ENCODE data around the gene PKN3. TPM values are rescaled to one million over a fixed set of nuclear protein-coding genes. Genes with fewer than 3 reads are reported as not detected.

The PKN3 gene
- polyA plus RNA-seq, 1 donor (not counting 4 experiments of a cell fraction or from before 2014, with no cell fraction given): 1.3 TPM

DNA sequence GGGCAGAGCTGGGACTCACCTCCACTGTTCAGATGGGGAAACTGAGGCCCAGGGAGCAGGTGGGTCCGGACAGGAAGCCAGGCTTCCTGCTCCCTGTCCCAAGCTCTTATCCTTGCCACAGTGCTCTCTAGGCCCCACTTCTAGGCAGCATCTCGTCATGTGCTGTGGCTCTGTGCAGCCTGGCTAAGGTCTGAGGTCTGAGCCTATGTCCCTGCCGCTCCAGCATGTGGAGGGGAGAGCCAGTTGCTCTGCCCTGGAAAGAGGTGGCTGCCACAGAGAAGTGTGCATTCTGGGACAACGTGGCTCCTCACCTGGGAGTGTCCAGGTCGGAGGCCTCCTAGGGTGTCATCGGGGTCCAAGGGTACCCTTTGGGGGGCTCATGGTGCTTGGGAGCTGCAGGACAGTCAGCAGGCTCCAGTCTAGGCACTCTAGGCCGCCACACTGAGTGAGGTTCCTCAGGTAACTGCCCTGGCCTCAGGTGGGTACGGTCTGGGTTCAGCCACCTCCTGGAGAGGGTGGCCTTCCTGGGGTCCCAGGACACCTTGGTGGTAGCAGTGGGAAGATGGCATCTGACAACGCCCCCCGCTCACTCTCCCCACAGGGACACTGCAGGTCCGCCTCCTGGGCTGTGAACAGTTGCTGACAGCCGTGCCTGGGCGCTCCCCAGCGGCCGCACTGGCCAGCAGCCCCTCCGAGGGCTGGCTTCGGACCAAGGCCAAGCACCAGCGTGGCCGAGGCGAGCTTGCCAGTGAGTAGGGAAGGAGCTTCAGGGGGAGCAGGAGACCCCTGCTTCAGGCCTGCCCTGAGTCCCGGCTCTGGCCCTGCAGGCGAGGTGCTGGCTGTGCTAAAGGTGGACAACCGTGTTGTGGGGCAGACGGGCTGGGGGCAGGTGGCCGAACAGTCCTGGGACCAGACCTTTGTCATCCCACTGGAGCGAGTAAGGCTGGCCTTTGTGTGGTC is 10.4 kb downstream of the PKN3 start:
- no peak for DNase-seq (ENCODE audit: low read depth, low spot score)
- dilution Hi-C loops (cut with MboI; ENCODE audit: extremely low pct_ligation_motif_present, low sequenced_read_pairs): no loop called here
- Histone ChIP-seq H3K27ac (ENCODE audit: control insufficient read depth, insufficient read depth, low read length) (no peak overlapping the region), H3K4me1 (ENCODE audit: control insufficient read depth, extremely low read depth, insufficient read depth, low read length) (no peaks in the 10 kb centered on the region), H3K9ac (ENCODE audit: control insufficient read depth, extremely low read depth, insufficient read depth, low read length) (no peak overlapping the region), H3K9me1 (ENCODE audit: control insufficient read depth, extremely low read depth, insufficient read depth, low read length) (no peaks in the 10 kb centered on the region), H2AFZ (ENCODE audit: control insufficient read depth, low read length) (no peak overlapping the region), H3K27me3 (ENCODE audit: control insufficient read depth, extremely low read depth, insufficient read depth, low read length) (no peaks in the 10 kb centered on the region), H3K4me2 (ENCODE audit: control insufficient read depth, extremely low read depth, insufficient read depth, low read depth, low read length) (no peak overlapping the region), H3K4me3 (ENCODE audit: control insufficient read depth in 2 of 3, extremely low read depth in 1 of 3, insufficient read depth in 2 of 3, low read depth in 1 of 3, low read length in 3 of 3) (no peak overlapping the region), H3K9me3 (ENCODE audit: control insufficient read depth, low read depth, low read length) (no peaks in the 10 kb centered on the region), H3K36me3 (ENCODE audit: control insufficient read depth in 2 of 2, extremely low read depth in 1 of 2, insufficient read depth in 2 of 2, low read length in 2 of 2) (no peaks in the 10 kb centered on the region), H3K79me2 (ENCODE audit: control insufficient read depth, insufficient read depth, low read length) (no peaks in the 10 kb centered on the region), H4K20me1 (ENCODE audit: control insufficient read depth, extremely low read depth, insufficient read depth, low read length) (no peaks in the 10 kb centered on the region)
- no peak for FAIRE-seq
- TF ChIP-seq, protein P1, sequence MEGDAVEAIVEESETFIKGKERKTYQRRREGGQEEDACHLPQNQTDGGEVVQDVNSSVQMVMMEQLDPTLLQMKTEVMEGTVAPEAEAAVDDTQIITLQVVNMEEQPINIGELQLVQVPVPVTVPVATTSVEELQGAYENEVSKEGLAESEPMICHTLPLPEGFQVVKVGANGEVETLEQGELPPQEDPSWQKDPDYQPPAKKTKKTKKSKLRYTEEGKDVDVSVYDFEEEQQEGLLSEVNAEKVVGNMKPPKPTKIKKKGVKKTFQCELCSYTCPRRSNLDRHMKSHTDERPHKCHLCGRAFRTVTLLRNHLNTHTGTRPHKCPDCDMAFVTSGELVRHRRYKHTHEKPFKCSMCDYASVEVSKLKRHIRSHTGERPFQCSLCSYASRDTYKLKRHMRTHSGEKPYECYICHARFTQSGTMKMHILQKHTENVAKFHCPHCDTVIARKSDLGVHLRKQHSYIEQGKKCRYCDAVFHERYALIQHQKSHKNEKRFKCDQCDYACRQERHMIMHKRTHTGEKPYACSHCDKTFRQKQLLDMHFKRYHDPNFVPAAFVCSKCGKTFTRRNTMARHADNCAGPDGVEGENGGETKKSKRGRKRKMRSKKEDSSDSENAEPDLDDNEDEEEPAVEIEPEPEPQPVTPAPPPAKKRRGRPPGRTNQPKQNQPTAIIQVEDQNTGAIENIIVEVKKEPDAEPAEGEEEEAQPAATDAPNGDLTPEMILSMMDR (optimal IDR thresholded peaks at IDR 0.05 in 1 of 3, IDR thresholded peaks at IDR 0.05 in 1 of 3, conservative IDR thresholded peaks at IDR 0.05 in 1 of 3; ENCODE audit: extremely low read depth in 1 of 3, insufficient read depth in 2 of 3, low read length in 3 of 3): no peak
- TF ChIP-seq EZH2 (IDR thresholded peaks at IDR 0.05; ENCODE audit: low read length): no peak

DNA sequence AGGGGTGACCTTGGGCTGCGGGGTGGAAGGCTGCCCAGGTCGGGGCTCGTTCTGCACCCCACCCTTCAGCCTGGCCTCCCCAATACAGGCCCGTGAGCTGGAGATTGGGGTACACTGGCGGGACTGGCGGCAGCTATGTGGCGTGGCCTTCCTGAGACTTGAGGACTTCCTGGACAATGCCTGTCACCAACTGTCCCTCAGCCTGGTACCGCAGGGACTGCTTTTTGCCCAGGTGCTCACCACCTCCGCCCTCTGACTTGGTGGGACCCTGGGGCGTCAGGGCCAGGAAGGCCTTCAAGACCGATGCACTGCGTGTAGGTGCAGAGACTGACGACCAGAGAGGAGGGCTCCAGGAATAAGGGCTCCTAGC is 11.1 kb downstream of the PKN3 start:
- H3K27me3 ChIP-seq (ENCODE audit: control insufficient read depth, extremely low read depth, insufficient read depth, low read length): no peaks in the 10 kb centered on the region
- no peak for DNase-seq (ENCODE audit: low read depth, low spot score)
- H3K9ac ChIP-seq (ENCODE audit: control insufficient read depth, extremely low read depth, insufficient read depth, low read length): no peak overlapping the region
- no peak for TF ChIP-seq EZH2 (IDR thresholded peaks at IDR 0.05; ENCODE audit: low read length)
- TF ChIP-seq, protein P1 (optimal IDR thresholded peaks at IDR 0.05 in 1 of 3, IDR thresholded peaks at IDR 0.05 in 1 of 3, conservative IDR thresholded peaks at IDR 0.05 in 1 of 3; ENCODE audit: extremely low read depth in 1 of 3, insufficient read depth in 2 of 3, low read length in 3 of 3): no peak
- H2AFZ ChIP-seq (ENCODE audit: control insufficient read depth, low read length): no peak overlapping the region
- no peaks in the 10 kb centered on the region for H3K79me2 ChIP-seq (ENCODE audit: control insufficient read depth, insufficient read depth, low read length)
- no peak overlapping the region for H3K4me3 ChIP-seq (ENCODE audit: control insufficient read depth in 2 of 3, extremely low read depth in 1 of 3, insufficient read depth in 2 of 3, low read depth in 1 of 3, low read length in 3 of 3)
- dilution Hi-C loops (cut with MboI; ENCODE audit: extremely low pct_ligation_motif_present, low sequenced_read_pairs): no loop called here
- no peak overlapping the region for H3K27ac ChIP-seq (ENCODE audit: control insufficient read depth, insufficient read depth, low read length)
- no peaks in the 10 kb centered on the region for H3K4me1 ChIP-seq (ENCODE audit: control insufficient read depth, extremely low read depth, insufficient read depth, low read length)
- H4K20me1 ChIP-seq (ENCODE audit: control insufficient read depth, extremely low read depth, insufficient read depth, low read length): no peaks in the 10 kb centered on the region
- no peaks in the 10 kb centered on the region for H3K9me1 ChIP-seq (ENCODE audit: control insufficient read depth, extremely low read depth, insufficient read depth, low read length)
- H3K36me3 ChIP-seq (ENCODE audit: control insufficient read depth in 2 of 2, extremely low read depth in 1 of 2, insufficient read depth in 2 of 2, low read length in 2 of 2): no peaks in the 10 kb centered on the region
- no peaks in the 10 kb centered on the region for H3K9me3 ChIP-seq (ENCODE audit: control insufficient read depth, low read depth, low read length)
- no peak overlapping the region for H3K4me2 ChIP-seq (ENCODE audit: control insufficient read depth, extremely low read depth, insufficient read depth, low read depth, low read length)
- no peak for FAIRE-seq
